Head of caudate nucleus (tissue), 42 donors: ENCODE data around the gene ST6GALNAC6.

Experiments
- DNase-seq, 42 donors: peaks; one replicate each; pipeline versions ENCODE4 v3.0.0 to v3.0.0-alpha.2; 2020 to 2021; ENCODE audit warnings: mixed read lengths in 7 of 42
- intact Hi-C: fragments of 100-400 bp; cut with DNase I; formaldehyde crosslinking; loops from one replicate; pipeline ENCODE4 v1.15.0; 2022

The ST6GALNAC6 gene

DNA sequence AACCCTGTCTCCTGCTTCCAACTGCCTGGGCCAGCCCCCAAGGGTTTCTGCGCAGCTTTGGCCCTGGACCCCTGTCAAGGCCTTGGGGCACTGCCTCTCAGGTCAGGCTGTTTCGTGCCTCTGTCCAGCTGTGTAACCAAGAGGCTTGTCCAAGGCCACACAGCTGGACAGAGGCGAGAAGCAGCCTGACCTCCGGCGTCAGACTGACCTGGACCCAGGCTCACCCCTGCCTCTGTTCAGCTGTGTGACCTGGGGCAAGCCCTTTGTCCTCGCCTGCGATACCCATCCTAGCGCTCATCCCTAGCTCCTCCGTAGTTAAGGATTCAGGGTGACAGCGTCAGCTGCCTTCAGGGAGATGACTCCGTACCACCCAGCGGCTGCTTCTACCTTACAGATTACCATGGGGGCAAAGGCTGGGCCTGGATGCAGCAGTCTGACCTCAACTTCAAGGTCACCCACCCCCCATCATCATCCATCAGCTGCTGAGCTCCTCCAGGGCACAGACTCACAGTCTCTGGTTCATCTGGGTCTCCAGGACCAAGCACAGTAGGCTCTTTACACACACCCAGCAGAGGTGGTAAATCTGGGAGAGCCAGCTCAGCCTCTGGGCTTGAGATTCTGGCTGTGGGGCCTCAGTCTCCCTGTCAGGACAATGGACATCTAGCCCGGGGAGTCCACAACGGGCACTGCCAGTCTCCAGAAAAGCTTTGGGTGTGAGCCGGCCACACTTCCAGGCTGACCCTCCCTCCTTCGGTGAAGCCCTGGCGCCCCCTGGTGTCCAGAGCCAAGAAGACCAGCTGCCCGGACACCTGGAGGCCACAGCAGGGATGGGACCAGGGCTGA is 29.9 kb downstream of the ST6GALNAC6 start:
- intact Hi-C loops, result loop anchor here (5.0 to 10.0 kb wide), 3 partner anchors 48 to 135 kb away; partner anchors contain the start of genes ST6GALNAC4 and TOR2A
- peak; percentile 54 to 92 (median 82) for DNase-seq

DNA sequence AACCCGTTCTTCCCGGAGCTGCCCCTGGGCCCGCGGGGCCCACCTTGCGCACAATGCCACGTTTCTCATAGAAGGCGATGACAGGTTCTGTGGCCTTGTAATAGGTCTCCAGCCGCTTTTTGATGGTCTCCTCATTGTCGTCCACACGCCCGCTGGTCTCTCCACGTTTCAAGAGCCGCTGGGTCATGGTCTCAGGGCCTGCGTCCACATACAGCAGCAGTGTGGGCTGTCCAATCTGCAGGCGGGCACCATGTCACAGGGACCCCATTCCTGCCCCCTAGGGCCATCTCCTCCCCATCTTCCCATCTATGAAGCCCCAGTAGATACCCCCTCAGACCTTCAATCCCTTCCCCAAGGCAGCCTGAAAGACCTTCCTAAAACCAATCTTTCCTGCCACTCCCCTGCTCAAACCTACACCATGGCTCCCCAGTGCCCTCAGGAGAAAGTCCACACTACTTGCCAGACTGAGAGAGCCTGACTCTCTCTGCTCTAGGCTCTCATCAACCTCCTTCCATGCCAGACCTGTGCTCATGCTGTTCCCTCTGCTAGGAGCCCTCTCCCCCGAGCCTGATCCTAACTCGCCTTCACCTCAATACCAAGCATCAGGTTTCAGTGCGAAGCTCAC is 31.0 kb downstream of the ST6GALNAC6 start:
- no peak for DNase-seq
- intact Hi-C loops, result no loop called here

DNA sequence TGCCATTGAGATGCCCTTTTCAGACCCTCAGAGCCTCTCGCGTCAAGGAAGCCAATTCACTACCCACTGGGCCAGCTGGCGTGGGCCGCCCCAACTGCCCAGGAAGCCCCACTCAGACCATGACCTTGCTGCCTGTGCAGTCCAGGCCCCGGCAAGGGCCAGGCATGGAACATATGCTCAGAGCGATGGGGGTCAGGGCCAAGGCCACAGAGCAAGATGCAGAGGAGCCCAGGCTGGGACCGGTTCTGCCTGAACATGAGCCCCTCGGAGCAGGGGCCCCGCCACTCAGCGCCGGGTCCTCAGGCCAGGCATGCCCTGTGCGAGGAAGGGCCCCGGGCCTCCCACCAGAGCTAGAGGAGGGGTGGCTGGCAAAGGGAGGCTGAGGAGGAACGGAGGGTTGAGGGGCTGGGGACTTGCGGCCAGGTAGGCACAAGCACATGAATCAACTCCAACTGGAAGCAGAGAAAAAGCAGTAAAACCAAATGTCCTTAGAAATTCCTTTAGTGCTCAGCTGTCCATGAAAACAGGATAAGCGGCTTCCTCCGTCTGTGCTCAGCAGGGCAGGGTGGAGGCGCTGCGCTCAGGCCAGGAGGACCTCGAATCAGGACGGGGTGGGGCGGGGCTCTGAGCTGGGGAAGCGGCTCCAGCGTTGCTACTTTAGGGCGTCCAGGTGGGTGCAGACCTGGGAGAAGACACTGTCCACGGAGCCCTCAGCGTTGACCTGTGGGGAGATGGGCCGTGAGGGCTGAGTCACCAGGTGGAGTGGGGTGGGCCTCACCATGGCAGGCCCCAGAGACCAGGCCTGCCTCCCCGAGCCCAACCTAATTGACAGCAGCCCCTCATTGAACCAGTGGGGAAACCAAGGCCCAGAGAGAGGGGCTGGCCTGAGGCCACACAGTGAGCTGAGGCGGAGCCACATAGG is 31.8 kb downstream of the ST6GALNAC6 start:
- DNase-seq, result no peak
- intact Hi-C loops, result no loop called here

DNA sequence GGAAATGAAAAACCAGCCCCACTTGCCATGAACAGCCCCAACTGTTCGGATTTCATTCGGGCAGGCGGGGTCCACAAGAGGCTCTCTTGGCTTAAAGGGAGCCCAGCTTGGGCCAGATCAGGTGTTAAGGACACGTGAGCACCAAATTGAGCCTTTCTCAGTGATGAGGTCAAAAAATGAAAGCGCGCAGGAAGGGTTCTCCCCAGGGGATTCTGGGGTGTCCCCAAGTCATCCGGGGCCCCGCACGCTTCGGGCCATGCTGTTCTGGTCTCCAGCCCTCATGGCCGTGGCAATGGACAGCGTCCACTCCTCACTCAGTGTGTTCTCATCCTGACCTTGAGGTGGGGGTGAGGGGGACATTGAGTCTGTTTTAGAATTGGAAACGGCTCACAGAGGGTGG is 32.9 kb downstream of the ST6GALNAC6 start:
- intact Hi-C loops, result no loop called here
- no peak for DNase-seq

DNA sequence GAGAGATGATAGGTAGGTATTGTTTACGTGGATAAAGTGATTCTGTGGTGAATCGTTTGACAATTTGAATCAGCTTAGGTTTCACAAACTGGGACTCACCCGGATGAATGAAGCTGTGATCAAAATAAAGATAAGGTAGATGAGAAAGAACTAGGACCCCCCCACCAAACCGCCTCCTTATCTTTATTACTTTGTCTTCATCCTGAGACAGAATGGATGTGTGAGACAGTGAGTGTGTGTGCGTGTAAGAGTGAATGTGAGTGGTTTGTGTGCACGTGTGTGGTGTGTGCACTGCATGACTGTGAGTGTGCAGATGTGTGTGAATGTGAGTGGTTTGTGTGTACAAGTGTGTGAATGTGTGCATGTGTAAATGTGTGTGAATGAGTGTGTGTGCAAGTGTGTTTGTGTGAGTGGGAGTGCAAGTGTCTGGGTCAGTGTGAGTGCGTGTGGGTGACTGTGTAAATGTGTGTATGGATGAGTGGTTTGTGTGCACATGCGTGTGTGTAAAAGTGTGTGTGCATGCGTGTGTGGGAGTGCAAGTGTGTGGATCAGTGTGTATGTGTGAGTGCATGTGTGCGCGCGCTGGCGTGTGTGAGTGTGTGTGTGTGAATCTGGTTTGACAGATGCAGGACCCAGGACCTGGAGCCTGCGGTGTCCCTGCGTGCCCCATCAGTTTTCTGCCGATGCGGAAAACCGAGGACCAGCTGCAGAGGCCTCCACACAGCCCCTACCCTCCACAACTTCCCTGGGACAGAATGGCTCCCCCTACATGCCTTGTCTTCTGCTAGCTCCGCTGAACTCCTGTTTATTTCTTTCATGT is 33.5 kb downstream of the ST6GALNAC6 start:
- intact Hi-C loops, result no loop called here
- DNase-seq, result no peak

- intact Hi-C loops, result no loop called here
- DNase-seq, result no peak
Observed at GRCh38 chr9:127863191-127863621, 36.2 kb downstream of the ST6GALNAC6 start.

DNA sequence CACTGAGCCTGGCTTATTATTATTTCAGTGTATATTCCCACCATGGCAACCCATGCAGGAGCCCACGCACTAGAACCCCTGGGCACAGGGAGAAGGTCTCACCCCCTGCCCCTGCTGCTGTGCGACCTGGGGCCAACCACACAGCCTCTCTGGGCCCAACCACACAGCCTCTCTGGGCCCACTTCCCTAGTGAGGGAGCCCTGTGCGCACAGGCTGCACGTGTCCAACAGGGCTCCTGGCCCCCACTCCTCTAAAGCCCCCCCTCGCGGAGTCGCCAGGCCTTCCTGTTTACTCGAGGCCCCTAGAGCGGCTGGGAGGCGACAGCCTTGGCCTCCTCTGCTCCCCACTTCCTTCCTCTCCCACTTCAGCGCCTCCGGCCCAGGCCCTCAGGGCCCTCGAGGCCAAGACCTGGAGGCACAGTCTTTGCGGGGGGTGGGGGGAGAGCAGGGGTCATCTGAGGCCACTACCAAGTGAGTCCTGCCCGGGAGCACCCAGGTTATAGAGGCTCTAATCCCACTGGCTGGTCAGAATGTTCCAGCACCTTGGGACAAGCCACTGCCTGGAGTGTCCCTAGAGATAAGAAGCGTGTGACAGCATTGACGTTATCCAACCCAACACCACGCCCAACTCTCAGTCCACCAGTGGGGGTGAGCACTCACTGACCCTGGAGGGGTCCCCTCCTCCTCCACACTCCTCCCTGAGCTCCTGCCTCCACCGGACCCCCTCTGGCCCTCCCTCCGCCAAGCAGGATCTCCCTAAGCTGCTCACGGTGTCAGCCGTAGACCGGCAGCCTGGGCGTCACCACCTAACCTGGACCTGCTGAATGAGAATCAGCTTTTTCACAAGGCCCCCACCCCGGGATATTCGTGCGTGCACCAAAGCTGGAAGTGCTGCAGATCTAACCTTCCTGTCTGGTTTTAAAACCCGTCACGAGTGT is 37.1 kb downstream of the ST6GALNAC6 start:
- intact Hi-C loops, result no loop called here
- DNase-seq, result peak in 41 of 42 donors; percentile 20 to 72 (median 50)

- DNase-seq, result no peak
- intact Hi-C loops, result no loop called here
Observed at GRCh38 chr9:127860779-127861178, 38.6 kb downstream of the ST6GALNAC6 start.

DNA sequence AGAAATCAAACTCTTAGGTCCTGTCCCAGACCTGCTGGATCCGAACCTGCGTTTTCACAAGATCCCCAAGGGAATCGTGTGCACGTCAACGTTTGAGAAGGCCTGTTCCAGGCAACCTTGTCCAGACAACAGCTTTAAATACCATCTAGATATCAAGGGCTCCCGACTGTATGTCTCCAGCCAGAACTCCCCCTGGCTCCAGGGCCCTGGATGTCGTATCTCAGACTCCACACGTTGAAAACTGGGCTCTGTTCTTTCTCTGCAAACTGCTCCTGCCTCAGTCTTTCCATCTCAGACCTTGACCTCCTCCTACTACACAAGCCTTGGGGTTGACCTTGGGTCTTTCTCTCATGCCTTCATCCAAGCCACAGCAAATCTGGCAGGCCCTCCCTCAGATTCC is 39.1 kb downstream of the ST6GALNAC6 start:
- intact Hi-C loops, result no loop called here
- no peak for DNase-seq

DNA sequence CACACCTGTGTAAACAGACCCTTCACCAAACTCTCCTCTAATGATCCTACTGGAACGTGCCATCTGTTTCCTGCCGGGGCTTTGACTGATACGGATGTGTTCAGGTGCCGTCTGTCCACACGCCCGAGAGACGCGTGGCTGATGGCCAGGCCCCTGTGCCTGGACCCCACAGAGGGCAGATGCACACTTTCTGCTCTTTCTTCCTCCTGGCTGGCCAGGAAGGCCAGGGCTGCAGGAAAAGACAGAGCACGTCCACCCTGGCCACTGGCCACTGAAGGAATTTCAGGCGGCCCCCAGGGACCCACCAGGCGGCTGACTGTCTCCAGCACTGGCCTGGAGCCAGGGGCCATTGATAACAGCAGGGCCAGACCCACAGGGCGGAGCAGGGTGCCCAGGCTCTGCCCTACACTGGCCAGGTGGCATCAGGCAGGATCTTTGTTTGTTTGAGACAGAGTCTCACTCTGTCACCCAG is 41.3 kb downstream of the ST6GALNAC6 start:
- intact Hi-C loops, result no loop called here
- no peak for DNase-seq

GRCh38 chr9:127857278-127857677 is 42.1 kb downstream of the ST6GALNAC6 start:
- no peak for DNase-seq
- intact Hi-C loops, result no loop called here

DNA sequence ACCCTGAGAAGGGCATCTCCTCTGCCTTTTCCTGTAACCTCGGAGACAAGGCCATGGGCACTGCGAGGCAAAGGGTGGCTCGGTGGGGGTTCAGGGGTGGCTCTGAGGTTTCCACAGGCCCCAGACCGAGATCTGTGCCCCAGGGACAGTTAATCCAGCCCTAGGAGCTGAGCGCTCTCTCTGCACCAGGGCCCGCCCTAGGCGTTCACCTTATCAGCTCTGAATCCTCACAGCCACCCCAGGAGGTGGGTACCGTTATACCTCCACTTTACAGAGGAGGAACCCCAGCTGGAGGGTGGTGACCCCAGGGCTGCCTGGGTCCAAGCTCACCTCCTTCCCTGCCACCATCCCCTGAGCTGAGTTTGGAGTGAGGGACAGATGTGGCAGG is 42.7 kb downstream of the ST6GALNAC6 start:
- intact Hi-C loops, result no loop called here
- no peak for DNase-seq

DNA sequence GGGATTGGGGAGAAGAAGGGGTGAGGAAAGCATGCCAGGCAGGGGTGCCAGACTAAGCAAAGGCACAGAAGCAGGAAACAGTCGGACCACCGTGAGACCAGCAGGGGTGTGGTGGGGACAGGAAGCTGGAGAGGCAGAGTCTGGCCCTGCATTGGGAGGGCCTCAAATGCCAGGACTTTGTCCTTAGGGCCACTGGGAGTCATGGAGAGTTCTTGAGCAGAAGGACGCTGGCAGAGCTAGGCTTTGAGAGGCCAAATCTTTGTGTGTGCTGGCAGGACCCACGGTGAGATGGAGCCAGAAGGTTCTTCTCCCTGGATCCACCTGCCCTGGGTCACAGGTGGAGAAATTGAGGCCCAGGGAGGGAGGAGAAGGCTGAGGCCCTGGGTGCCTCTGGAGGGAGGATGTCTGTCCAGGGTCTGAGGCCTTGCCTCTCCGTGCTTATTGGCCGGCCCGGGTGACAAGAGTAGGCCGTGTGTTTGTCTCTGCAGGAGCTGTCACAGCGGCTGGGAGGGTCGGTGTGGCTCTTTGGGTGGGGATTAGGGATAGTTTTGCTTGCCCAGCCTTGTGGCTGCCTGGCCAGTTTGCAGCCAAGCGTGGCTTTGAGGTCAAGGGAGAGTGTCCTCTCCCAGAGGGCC is 43.2 kb downstream of the ST6GALNAC6 start:
- intact Hi-C loops, result no loop called here
- DNase-seq, result no peak

DNA sequence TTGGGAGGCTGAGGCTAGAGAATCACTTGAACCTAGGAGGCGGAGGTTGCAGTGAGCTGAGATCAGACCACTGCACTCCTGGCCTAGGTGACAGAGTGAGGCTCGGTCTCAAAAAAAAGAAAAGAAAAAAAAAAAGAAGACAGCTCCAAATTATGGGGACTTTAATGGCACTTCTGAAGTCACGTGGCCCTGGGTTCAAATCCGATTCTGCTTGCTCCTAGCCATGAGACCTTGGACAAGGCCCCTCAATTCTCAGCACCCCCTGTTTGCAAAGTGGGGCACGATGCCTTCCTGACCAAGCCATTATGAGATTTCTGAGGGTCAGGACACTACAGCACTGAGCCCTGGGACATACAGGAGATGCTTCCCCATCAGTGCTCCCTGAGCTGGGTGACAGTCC is 43.9 kb downstream of the ST6GALNAC6 start:
- DNase-seq, result no peak
- intact Hi-C loops, result no loop called here

- no peak for DNase-seq
- intact Hi-C loops, result no loop called here
Observed at GRCh38 chr9:127854960-127855359, 44.4 kb downstream of the ST6GALNAC6 start.

DNA sequence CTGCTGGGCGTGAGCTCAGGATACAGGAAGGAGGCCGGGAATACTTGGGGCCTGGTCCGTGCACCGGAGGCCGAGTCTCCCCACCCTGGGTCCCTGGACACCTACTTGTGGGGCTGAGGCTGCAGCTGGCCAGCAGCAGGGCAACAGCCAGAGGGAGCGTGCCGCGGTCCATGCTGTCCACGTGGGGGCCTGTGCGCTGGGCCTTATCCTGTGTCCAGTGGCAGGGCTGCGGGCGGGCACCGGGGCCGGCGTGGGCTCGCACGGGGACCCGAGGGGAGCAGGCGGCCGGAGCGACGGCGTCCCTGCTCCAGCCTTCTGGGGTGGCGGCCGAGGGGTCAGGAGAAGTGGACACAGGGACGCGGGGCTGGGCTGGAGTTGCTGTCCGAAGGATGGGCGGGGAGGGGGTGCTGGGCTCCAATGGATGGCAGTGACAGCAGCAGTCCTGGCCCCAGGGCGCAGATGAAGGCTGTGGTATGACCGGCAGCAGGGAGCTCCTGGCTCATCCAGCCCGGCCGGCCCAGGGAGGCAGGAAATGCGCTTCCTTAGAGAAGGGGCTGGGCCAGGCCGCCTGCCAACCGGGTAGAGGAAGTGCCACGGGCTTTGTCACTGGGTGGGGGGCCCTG is 45.1 kb downstream of the ST6GALNAC6 start, which contains the start of gene ENG:
ENG (minus strand) TSS at position 475 of the 623 bp plus-strand sequence; CDS start at position 172, 303 bp downstream.
- intact Hi-C loops, result no loop called here
- peak in 24 of 42 donors; percentile 6 to 67 (median 40) for DNase-seq
